Lower leg skin (tissue), 4 donors: ENCODE results near the gene CCDC93. TPM values are rescaled to one million over a fixed set of nuclear protein-coding genes. Genes with fewer than 3 reads are reported as not detected.

Experiments used
- DNase-seq, 2 donors: peaks; one replicate each; pipeline ENCODE4 v3.0.0-alpha.2; 2019; ENCODE audit warnings: low spot score in 2 of 2
- H3K4me3 ChIP-seq: fragments of 200-600 bp; sonication (generic); 2 replicates; pipeline ENCODE4 v1.5.1; 2017; ENCODE audit warnings: mild to moderate bottlenecking, low read depth; ENCODE audit not compliant: poor library complexity, severe bottlenecking
- POLR2A ChIP-seq, 2 donors: fragments of 450-650 bp; IDR thresholded peaks; one replicate each; pipeline ENCODE4 v1.6.1; 2016 to 2017; ENCODE audit warnings: antibody characterized with exemption in 2 of 2, mild to moderate bottlenecking in 1 of 2, moderate library complexity in 1 of 2
- WGBS, 2 donors: methylation state at CpG; one replicate each; pipeline ENCODE4 v1.1.5; 2018; 5-methylcytosine and 5-hydroxymethylcytosine counted together
- intact Hi-C: fragments of 100-400 bp; cut with DNase I; formaldehyde crosslinking; loops from one replicate; pipeline ENCODE4 v1.15.0; 2023; ENCODE audit warnings: low total_unique reads
- total RNA-seq, 4 donors: library from RNA; depleted of rRNA; stranded (reverse); fragments of >200 nt; gene quantifications; one replicate each; pipeline ENCODE4 v1.1.0, GENCODE V29; 2016
- TF ChIP-seq, protein P1 (sequence below), 3 donors: fragments of 450-650 bp; IDR thresholded peaks; one replicate each; pipeline ENCODE4 v1.5.1; 2016; ENCODE audit warnings: antibody characterized with exemption in 3 of 3, mild to moderate bottlenecking in 3 of 3, moderate library complexity in 2 of 3

The CCDC93 gene
- total RNA-seq, 4 donors from 2014 or later, result 11.8 to 26.2 (median 20.0) TPM

DNA sequence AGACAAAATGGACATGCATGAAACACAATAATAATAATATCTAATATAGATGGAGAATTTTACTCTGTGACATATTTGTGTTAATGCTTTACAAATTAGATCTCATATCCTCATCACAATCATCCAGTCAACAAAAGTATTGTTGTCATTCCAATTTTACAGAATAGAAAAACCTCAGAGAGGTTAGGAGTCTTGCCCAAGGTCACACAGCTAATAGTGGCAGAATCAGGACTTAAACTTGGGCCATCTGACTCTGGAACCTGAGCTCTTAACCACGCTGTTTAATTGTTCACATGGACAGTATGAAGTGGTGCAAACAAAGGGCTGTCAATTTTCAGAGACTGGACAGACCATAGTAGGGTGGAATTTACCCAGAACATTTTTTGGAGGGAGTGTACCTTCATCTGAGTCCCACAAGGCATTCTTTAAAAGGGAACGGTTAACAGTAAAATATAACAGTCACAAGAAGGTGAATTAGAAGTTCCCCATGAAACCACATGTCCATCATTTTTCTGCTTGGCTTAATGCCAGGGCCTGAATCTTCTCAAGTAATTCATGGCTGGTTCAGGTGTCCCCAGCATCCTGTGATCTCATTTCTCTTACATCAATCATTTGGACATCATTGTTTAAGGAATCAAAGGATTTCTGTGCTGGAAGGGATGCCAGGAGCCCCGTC, 35.4 kb upstream of the CCDC93 start:
- TF ChIP-seq, protein P1, sequence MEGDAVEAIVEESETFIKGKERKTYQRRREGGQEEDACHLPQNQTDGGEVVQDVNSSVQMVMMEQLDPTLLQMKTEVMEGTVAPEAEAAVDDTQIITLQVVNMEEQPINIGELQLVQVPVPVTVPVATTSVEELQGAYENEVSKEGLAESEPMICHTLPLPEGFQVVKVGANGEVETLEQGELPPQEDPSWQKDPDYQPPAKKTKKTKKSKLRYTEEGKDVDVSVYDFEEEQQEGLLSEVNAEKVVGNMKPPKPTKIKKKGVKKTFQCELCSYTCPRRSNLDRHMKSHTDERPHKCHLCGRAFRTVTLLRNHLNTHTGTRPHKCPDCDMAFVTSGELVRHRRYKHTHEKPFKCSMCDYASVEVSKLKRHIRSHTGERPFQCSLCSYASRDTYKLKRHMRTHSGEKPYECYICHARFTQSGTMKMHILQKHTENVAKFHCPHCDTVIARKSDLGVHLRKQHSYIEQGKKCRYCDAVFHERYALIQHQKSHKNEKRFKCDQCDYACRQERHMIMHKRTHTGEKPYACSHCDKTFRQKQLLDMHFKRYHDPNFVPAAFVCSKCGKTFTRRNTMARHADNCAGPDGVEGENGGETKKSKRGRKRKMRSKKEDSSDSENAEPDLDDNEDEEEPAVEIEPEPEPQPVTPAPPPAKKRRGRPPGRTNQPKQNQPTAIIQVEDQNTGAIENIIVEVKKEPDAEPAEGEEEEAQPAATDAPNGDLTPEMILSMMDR (IDR thresholded peaks at IDR 0.05), result no peak
- TF ChIP-seq POLR2A (IDR thresholded peaks at IDR 0.05), result no peak
- intact Hi-C loops, result no loop called here
- 68 to 81% methylated on average over 3 of the region's 3 CpGs for WGBS, 2 donors
- DNase-seq, result no peak
- no peak overlapping the region for H3K4me3 ChIP-seq

DNA sequence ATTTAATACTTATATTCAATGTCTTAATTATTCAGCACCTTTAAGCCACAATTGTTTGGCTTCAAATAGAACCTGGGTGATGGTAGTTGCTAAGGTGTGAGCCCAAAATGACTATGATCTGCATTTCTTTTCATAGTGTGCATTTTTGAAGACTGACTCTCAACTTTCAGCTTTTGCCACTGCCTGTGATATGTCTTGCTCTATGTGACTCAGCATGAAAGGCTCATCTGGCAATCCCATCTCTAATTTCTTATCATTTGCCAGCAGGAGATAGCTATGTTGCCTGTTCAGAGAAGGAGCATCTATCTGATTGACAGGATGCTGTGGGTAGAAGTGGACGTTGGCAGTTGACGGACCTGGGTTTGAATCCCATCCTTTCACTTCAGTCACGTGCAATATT, 34.5 kb upstream of the CCDC93 start:
- H3K4me3 ChIP-seq, result no peak overlapping the region
- no peak for DNase-seq
- 84 to 89% methylated on average over 3 of the region's 3 CpGs for WGBS, 2 donors
- intact Hi-C loops, result no loop called here
- TF ChIP-seq POLR2A (IDR thresholded peaks at IDR 0.05), result no peak
- TF ChIP-seq, protein P1 (IDR thresholded peaks at IDR 0.05), result no peak

DNA sequence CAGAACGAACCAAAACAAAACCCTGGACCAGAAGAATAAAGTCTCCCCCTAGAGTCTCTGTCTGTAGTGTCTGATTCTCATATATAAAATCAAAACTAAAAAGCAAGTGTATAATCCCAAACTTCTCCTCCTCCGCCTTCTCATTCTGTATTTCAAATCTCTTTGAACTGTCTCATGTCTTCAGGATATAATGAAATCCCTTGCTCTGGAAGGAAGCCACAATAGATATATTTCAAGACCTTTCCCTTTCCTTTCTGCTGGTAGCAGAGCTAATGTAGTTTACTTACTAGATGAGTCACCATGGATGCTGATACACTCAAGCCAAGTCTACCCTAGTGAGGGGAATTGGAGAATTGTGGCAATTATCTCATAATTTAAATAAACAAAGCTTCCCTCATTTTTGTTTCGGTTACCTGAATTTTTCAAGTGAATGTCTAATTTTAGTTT, 33.5 kb upstream of the CCDC93 start:
- no peak for DNase-seq
- 52 to 55% methylated on average over 3 of the region's 3 CpGs for WGBS, 2 donors
- no peak overlapping the region for H3K4me3 ChIP-seq
- TF ChIP-seq POLR2A (IDR thresholded peaks at IDR 0.05), result no peak
- TF ChIP-seq, protein P1 (IDR thresholded peaks at IDR 0.05), result no peak
- intact Hi-C loops, result no loop called here

DNA sequence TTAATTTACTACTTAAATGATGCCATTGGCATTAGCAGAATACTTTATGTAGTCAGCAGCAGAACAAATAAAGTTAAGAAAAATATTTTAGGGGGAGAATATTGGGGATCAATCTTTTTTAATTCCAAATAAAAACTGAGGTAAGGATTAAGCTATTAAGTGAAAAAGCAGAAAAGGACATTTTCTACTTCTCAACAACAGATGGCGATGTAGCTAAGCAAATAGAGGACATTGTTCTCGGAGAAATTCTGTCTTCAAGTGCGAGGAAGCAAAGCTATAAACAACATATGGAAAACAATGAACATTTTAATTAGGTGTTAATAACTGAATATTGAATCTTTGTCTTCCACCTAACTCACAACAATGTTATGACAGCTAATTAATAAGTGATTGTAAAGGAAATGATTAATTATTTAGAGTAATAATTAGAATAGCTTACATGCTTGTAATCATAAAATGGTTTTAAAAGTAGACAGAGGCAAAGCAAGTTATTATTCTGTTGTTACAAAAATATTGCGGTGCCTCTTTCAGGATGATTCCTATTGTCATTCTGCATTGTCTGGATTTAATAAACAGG, 32.9 kb upstream of the CCDC93 start:
- WGBS, 2 donors, result 5 to 6% methylated on average over 4 of the region's 4 CpGs
- intact Hi-C loops, result no loop called here

DNA sequence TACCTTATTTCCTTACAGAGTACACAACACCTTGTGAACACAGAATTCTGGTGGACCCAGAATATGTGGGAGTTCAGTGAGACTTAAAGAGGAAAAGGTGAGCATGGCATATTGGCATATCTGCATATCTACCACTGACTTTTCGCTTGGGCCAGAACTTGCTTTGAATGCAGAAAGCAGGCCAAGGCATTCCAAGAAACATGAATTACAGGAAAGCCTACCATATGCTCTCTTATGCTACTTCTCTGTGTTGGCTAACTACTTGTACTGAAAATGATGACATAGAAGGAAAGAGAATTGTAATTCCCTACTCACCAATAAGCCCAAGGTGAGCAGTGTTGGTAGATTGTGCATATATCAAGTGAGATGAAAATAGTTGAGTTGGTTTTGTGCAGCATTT, 31.4 kb upstream of the CCDC93 start:
- 64 to 73% methylated on average over 1 of the region's 1 CpG for WGBS, 2 donors
- no peak overlapping the region for H3K4me3 ChIP-seq
- intact Hi-C loops, result no loop called here
- DNase-seq, result no peak
- no peak for TF ChIP-seq POLR2A (IDR thresholded peaks at IDR 0.05)
- TF ChIP-seq, protein P1 (IDR thresholded peaks at IDR 0.05), result no peak

More for the DNA sequence above, 32.9 kb upstream of the CCDC93 start:
- no peak overlapping the region for H3K4me3 ChIP-seq
- no peak for DNase-seq
- no peak for TF ChIP-seq POLR2A (IDR thresholded peaks at IDR 0.05)
- TF ChIP-seq, protein P1 (IDR thresholded peaks at IDR 0.05), result peak in 1 of 3 donors; percentile 35
